ENCODE measurements around the gene RSKR. TPM values are rescaled to one million over a fixed set of nuclear protein-coding genes. Genes with fewer than 3 reads are reported as not detected.

The RSKR gene
- total and polyA plus RNA-seq, 7 donors, result 0.23 to 6.9 (median 3.4) TPM; not detected in 1

DNA sequence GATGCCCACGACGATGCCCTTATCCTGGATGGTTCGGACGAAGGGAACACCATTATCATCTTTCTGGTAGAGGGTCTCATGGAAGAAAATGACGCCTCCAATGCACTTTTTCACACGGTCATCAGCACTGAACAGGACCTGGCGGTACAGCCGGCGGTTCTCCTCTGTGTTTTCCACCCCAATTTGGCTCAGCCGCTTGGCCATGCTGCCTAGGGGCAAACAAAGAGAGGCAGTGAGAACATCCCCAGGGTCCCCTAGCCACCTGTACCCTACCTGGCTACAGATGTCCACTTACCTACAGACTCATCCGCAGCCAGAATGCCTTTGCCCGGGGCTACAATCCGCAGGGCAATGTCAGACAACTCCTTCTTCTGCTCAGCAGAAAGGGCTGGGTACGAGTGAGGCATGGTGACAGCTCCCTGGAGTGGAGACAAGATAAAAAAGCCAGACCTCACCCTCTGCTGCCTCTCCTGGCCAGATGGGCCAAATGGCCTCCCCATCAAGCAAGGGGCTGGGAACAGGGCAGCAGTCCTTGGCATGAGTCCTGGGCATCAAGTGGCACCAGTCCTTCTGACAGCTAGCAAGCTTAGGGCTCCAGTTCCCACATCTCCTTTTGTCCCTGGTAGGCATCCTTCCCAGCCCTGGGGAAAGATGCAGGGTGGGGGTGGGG lies 38.7 kb downstream of the RSKR start:
- intact Hi-C loops (cut with DNase I), result no loop called here
- no peak for DNase-seq
- Histone ChIP-seq H3K27ac (no peak overlapping the region), H3K4me1 (peaks cover 0 to 26% (median 22%) of the 10 kb centered on the region in 4 donors), H3K27me3 (no peaks in the 10 kb centered on the region), H3K4me3 (no peak overlapping the region), H3K9me3 (no peaks in the 10 kb centered on the region), H3K36me3 (no peaks in the 10 kb centered on the region)
- WGBS, 2 donors, result 94 to 97% methylated on average over 14 of the region's 14 CpGs
- TF ChIP-seq, protein P1, sequence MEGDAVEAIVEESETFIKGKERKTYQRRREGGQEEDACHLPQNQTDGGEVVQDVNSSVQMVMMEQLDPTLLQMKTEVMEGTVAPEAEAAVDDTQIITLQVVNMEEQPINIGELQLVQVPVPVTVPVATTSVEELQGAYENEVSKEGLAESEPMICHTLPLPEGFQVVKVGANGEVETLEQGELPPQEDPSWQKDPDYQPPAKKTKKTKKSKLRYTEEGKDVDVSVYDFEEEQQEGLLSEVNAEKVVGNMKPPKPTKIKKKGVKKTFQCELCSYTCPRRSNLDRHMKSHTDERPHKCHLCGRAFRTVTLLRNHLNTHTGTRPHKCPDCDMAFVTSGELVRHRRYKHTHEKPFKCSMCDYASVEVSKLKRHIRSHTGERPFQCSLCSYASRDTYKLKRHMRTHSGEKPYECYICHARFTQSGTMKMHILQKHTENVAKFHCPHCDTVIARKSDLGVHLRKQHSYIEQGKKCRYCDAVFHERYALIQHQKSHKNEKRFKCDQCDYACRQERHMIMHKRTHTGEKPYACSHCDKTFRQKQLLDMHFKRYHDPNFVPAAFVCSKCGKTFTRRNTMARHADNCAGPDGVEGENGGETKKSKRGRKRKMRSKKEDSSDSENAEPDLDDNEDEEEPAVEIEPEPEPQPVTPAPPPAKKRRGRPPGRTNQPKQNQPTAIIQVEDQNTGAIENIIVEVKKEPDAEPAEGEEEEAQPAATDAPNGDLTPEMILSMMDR (IDR thresholded peaks at IDR 0.05), result no peak
- TF ChIP-seq EP300 (IDR thresholded peaks at IDR 0.05) (no peak), POLR2A (IDR thresholded peaks at IDR 0.05) (no peak), POLR2AphosphoS5 (IDR thresholded peaks at IDR 0.05) (no peak)

DNA sequence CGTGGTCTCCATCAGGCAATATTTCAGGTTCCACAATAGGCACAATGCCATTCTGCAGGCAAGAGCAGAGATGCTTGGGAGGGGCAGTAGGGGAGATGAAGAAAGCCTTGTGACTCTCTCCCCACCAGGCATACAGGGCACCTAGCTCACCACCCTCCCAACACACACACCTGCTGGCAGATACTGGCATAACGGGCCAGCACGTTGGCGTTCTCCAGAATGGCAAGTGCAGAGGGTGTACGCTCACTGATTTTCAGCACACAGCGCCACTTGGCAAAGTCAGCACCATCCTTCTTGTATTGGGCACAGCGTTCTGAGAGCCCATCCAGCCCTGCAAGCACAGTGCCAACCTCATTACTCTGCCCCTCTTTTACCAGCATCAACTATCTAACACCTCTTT lies 39.5 kb downstream of the RSKR start:
- intact Hi-C loops (cut with DNase I), result no loop called here
- H3K4me3 ChIP-seq, result no peak overlapping the region
- WGBS, 2 donors, result 79 to 94% methylated on average over 7 of the region's 7 CpGs
- TF ChIP-seq POLR2AphosphoS5 (IDR thresholded peaks at IDR 0.05) (no peak), POLR2A (IDR thresholded peaks at IDR 0.05) (no peak), EP300 (IDR thresholded peaks at IDR 0.05) (no peak)
- TF ChIP-seq, protein P1 (IDR thresholded peaks at IDR 0.05), result no peak
- no peaks in the 10 kb centered on the region for H3K9me3 ChIP-seq
- H3K4me1 ChIP-seq, result peaks cover 0 to 32% (median 27%) of the 10 kb centered on the region in 4 donors
- no peaks in the 10 kb centered on the region for H3K27me3 ChIP-seq
- H3K27ac ChIP-seq, result no peak overlapping the region
- no peak for DNase-seq
- no peaks in the 10 kb centered on the region for H3K36me3 ChIP-seq

DNA sequence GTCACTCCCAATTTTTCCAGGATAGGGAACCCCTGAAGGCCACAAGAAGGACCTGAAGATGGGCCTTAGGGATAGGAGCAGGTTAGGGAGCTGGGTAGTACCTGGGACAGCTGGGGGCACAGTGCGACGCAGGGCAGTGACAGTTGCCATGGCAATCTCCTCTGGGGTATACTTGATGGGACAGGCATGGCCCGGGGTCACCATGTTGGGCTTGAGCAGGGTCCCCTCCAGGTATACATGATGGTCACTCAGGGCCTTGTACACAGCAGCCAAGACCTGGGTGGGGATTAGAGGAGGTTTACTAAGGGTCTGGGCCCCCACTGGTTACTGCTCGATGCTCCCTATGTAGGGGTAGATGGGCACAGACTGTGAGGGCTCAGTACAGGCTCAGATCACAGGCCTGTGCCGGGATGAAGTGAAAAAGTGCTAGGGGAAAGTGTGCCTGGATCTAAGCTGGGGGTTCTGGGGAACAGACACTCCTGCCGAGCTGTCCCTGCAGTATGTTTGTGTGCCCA lies 40.0 kb downstream of the RSKR start:
- Histone ChIP-seq H3K9me3 (no peaks in the 10 kb centered on the region), H3K27me3 (no peaks in the 10 kb centered on the region), H3K36me3 (no peaks in the 10 kb centered on the region), H3K4me1 (peaks cover 0 to 32% (median 27%) of the 10 kb centered on the region in 4 donors), H3K4me3 (no peak overlapping the region), H3K27ac (no peak overlapping the region)
- no peak for DNase-seq
- intact Hi-C loops (cut with DNase I), result no loop called here
- TF ChIP-seq POLR2AphosphoS5 (IDR thresholded peaks at IDR 0.05), result no peak
- no peak for TF ChIP-seq POLR2A (IDR thresholded peaks at IDR 0.05)
- TF ChIP-seq, protein P1 (IDR thresholded peaks at IDR 0.05), result no peak
- TF ChIP-seq EP300 (IDR thresholded peaks at IDR 0.05), result no peak
- whole genome bisulfite sequencing, 2 donors, result 96% methylated on average over 6 of the region's 6 CpGs

DNA sequence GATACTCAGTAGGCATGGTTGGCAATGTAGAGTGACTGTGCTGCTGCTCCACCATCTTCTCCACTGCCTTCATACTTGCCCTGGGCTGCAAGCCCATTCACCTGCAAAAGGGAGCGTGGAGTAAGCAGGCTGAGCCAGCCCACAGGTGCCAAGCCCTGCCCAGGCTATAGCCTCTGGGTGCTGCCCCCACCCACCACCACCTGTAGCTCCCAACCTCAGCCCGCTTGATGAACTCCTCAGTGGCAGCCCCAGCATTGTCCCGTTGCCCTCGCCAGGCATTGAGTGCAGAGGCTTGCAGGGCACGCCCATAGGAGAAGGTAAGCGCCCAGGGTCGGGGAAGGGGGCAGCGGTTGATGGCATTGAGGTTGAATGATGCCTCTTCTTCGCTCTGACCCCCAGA lies 40.5 kb downstream of the RSKR start:
- Histone ChIP-seq H3K27ac (no peak overlapping the region), H3K9me3 (no peaks in the 10 kb centered on the region), H3K4me3 (no peak overlapping the region), H3K36me3 (no peaks in the 10 kb centered on the region), H3K27me3 (no peaks in the 10 kb centered on the region), H3K4me1 (peaks cover 0 to 32% (median 27%) of the 10 kb centered on the region in 4 donors)
- TF ChIP-seq POLR2AphosphoS5 (IDR thresholded peaks at IDR 0.05) (no peak), EP300 (IDR thresholded peaks at IDR 0.05) (no peak), POLR2A (IDR thresholded peaks at IDR 0.05) (no peak)
- TF ChIP-seq, protein P1 (IDR thresholded peaks at IDR 0.05), result no peak
- 94 to 97% methylated on average over 9 of the region's 9 CpGs for WGBS, 2 donors
- intact Hi-C loops (cut with DNase I), result no loop called here
- no peak for DNase-seq

DNA sequence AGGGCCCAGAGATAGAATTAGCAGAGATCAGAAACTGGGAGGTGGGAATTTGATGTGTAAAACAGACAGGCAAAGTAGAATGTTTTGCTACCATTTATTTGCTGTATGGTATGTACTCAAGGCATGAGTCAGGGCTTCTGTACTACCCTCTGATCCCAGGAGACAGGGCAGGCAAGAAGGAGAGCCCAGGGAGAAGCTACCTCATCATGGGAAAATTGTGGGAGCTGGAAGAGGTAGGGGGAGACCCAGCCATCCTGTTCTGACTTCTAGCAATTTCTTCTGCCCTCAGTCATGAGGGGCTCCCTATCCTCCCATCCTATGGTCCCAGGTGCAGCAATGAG lies 41.0 kb downstream of the RSKR start:
- no peak for DNase-seq
- Histone ChIP-seq H3K27me3 (no peaks in the 10 kb centered on the region), H3K4me1 (peaks cover 0 to 32% (median 27%) of the 10 kb centered on the region in 4 donors), H3K27ac (no peak overlapping the region), H3K36me3 (no peaks in the 10 kb centered on the region), H3K9me3 (no peaks in the 10 kb centered on the region), H3K4me3 (no peak overlapping the region)
- no peak for TF ChIP-seq POLR2AphosphoS5 (IDR thresholded peaks at IDR 0.05)
- no peak for TF ChIP-seq EP300 (IDR thresholded peaks at IDR 0.05)
- TF ChIP-seq POLR2A (IDR thresholded peaks at IDR 0.05), result no peak
- TF ChIP-seq, protein P1 (IDR thresholded peaks at IDR 0.05), result no peak
- intact Hi-C loops (cut with DNase I), result no loop called here
